ENCODE data around the gene LAMTOR5. TPM values are rescaled to one million over a fixed set of nuclear protein-coding genes. Genes with fewer than 3 reads are reported as not detected.

Gene LAMTOR5
- total RNA-seq, 2 experiments from 2014 or later, result 109 to 123 TPM

DNA sequence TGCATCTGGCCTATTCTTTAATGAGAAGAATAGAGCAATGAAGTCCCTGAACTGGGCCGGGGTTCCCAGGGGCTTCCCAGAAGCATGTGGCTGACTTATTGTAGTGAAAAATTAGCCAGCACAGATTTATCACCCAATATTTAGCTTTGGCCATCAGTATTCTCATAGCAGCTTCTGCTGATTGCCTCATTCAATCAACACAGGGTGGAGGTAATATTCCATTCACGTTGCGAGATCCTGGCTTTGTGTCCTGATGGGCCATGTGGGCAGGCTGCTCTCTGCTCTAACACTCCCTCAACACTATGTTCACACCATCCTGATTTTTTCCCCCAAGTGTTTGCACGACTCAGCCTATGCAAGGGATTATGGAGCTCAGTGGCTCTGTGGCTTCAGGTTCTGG, 21.5 kb upstream of the LAMTOR5 start:
- no peak for TF ChIP-seq EZH2phosphoT487 (IDR thresholded peaks at IDR 0.05; ENCODE audit: borderline replicate concordance, low read depth, low read length)
- Histone ChIP-seq H3K4me3 (ENCODE audit: low read depth, low read length, poor library complexity, severe bottlenecking) (no peak overlapping the region), H3K4me2 (ENCODE audit: low read length) (no peak overlapping the region), H3K4me1 (ENCODE audit: insufficient read depth, low read length, poor library complexity, severe bottlenecking) (peaks cover 12% of the 10 kb centered on the region), H2AFZ (ENCODE audit: low read length) (no peak overlapping the region), H3K79me2 (ENCODE audit: insufficient read depth, low read depth, low read length) (no peaks in the 10 kb centered on the region), H4K20me1 (ENCODE audit: insufficient read depth, low read length) (no peaks in the 10 kb centered on the region), H3K36me3 (ENCODE audit: insufficient read depth, low read length) (no peaks in the 10 kb centered on the region), H3K9me3 (ENCODE audit: low read length) (no peaks in the 10 kb centered on the region), H3K27ac (ENCODE audit: low read depth, low read length, poor library complexity, severe bottlenecking) (no peak overlapping the region), H3K9me2 (ENCODE audit: insufficient read depth, low read length) (no peaks in the 10 kb centered on the region)
- CTCF ChIA-PET (ENCODE audit: unreplicated experiment), result interaction anchor here (0.6 to 1.1 kb wide), 2 partner anchors 17 to 1213 kb away, joined by 3 to 5 read pairs; no protein-coding TSS in a partner anchor
- no TSS peak for BruUV-seq (replicated peaks)
- DNase-seq (ENCODE audit: low spot score), result no peak
- POLR2A ChIA-PET, result interaction anchor here (0.6 to 0.8 kb wide), 4 partner anchors 12 to 207 kb away, joined by 3 to 6 read pairs (median 4); no protein-coding TSS in a partner anchor
- intact Hi-C loops (cut with micrococcal nuclease; ENCODE audit: unreplicated experiment), result no loop called here

DNA sequence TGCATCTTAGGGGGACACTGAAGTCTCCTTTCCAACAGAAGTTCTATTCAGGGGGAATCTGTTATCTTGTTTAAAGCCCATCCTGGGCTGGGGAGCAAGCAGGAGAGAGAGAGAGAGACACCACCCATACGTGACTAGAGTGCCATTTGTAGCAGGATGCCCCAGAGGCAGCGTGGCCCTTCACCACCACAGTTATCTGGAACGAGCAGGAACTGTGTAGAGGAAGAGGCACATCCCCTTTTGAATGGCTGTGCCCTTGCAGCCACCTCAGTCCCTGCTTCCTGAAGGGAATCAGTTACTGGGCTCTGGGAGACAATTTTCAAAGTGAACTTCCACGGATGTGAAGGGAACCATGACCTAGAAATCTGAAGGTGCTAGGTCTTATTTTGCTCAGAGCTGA, 19.4 kb upstream of the LAMTOR5 start:
- Histone ChIP-seq H3K9me2 (ENCODE audit: insufficient read depth, low read length) (no peaks in the 10 kb centered on the region), H3K27ac (ENCODE audit: low read depth, low read length, poor library complexity, severe bottlenecking) (no peak overlapping the region), H3K4me2 (ENCODE audit: low read length) (no peak overlapping the region), H3K9me3 (ENCODE audit: low read length) (peaks cover 2% of the 10 kb centered on the region; the same call in 1 of the 2 replicates), H3K4me3 (ENCODE audit: low read depth, low read length, poor library complexity, severe bottlenecking) (no peak overlapping the region), H3K36me3 (ENCODE audit: insufficient read depth, low read length) (no peaks in the 10 kb centered on the region), H3K4me1 (ENCODE audit: insufficient read depth, low read length, poor library complexity, severe bottlenecking) (peaks cover 9% of the 10 kb centered on the region), H2AFZ (ENCODE audit: low read length) (no peak overlapping the region), H3K79me2 (ENCODE audit: insufficient read depth, low read depth, low read length) (no peaks in the 10 kb centered on the region), H4K20me1 (ENCODE audit: insufficient read depth, low read length) (no peaks in the 10 kb centered on the region)
- intact Hi-C loops (cut with micrococcal nuclease; ENCODE audit: unreplicated experiment), result no loop called here
- no peak for DNase-seq (ENCODE audit: low spot score)
- no TSS peak for BruUV-seq (replicated peaks)
- no peak for TF ChIP-seq EZH2phosphoT487 (IDR thresholded peaks at IDR 0.05; ENCODE audit: borderline replicate concordance, low read depth, low read length)
- TF ChIP-seq, protein P1, sequence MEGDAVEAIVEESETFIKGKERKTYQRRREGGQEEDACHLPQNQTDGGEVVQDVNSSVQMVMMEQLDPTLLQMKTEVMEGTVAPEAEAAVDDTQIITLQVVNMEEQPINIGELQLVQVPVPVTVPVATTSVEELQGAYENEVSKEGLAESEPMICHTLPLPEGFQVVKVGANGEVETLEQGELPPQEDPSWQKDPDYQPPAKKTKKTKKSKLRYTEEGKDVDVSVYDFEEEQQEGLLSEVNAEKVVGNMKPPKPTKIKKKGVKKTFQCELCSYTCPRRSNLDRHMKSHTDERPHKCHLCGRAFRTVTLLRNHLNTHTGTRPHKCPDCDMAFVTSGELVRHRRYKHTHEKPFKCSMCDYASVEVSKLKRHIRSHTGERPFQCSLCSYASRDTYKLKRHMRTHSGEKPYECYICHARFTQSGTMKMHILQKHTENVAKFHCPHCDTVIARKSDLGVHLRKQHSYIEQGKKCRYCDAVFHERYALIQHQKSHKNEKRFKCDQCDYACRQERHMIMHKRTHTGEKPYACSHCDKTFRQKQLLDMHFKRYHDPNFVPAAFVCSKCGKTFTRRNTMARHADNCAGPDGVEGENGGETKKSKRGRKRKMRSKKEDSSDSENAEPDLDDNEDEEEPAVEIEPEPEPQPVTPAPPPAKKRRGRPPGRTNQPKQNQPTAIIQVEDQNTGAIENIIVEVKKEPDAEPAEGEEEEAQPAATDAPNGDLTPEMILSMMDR (conservative IDR thresholded peaks at IDR 0.05; ENCODE audit: low read length), result no peak
- ChIA-PET POLR2A (no interaction called here), CTCF (ENCODE audit: unreplicated experiment) (no interaction called here)

DNA sequence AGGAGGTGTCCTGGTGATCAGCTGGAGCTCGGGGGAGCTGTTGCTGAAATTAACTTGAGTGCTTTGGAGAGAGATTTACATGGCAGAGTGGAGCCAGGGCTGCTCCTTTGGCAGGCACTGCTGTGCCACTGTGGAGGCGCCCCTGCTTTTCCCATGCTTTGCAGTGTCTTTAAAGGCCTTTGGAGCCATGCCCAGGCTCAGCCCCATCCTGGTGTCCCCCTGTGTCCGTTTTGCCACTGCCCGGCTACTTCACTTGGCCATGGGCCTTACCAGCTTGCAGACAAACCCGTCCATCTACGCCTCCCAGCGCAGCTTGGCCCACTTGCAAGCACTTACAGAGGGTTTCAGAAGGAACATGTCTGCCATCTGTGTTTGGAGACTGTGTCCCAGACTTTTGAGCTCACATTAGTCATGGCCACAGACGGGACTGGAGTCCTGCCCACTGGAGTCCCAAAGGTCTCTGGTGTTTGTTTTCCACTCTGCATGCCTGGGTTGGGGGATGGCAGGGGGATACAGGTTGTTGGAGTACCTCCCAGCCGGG, 18.2 kb upstream of the LAMTOR5 start:
- no TSS peak for BruUV-seq (replicated peaks)
- H3K9me2 ChIP-seq (ENCODE audit: insufficient read depth, low read length), result no peaks in the 10 kb centered on the region
- no peaks in the 10 kb centered on the region for H3K79me2 ChIP-seq (ENCODE audit: insufficient read depth, low read depth, low read length)
- H3K4me3 ChIP-seq (ENCODE audit: low read depth, low read length, poor library complexity, severe bottlenecking), result no peak overlapping the region
- no peak overlapping the region for H2AFZ ChIP-seq (ENCODE audit: low read length)
- H3K4me1 ChIP-seq (ENCODE audit: insufficient read depth, low read length, poor library complexity, severe bottlenecking), result peaks cover 6% of the 10 kb centered on the region
- CTCF ChIA-PET (ENCODE audit: unreplicated experiment), result no interaction called here
- H3K27ac ChIP-seq (ENCODE audit: low read depth, low read length, poor library complexity, severe bottlenecking), result no peak overlapping the region
- no peaks in the 10 kb centered on the region for H3K36me3 ChIP-seq (ENCODE audit: insufficient read depth, low read length)
- POLR2A ChIA-PET, result interaction anchor here (0.6 to 1.2 kb wide), 3 partner anchors 12 to 969 kb away, joined by 3 to 4 read pairs (median 3); no protein-coding TSS in a partner anchor
- no peaks in the 10 kb centered on the region for H4K20me1 ChIP-seq (ENCODE audit: insufficient read depth, low read length)
- H3K9me3 ChIP-seq (ENCODE audit: low read length), result peaks cover 14% of the 10 kb centered on the region
- DNase-seq (ENCODE audit: low spot score), result no peak
- TF ChIP-seq, protein P1 (conservative IDR thresholded peaks at IDR 0.05; ENCODE audit: low read length), result no peak
- no peak for TF ChIP-seq EZH2phosphoT487 (IDR thresholded peaks at IDR 0.05; ENCODE audit: borderline replicate concordance, low read depth, low read length)
- no peak overlapping the region for H3K4me2 ChIP-seq (ENCODE audit: low read length)
- intact Hi-C loops (cut with micrococcal nuclease; ENCODE audit: unreplicated experiment), result no loop called here
